Mucosa of stomach (tissue), 1 donor: ENCODE data around the gene OSBPL1A.

Experiments
- H3K27me3 ChIP-seq: one replicate; pipeline ENCODE4 v1.7.0; 2013; ENCODE audit warnings: mild to moderate bottlenecking, low read length; ENCODE audit not compliant: control insufficient read depth, insufficient read depth
- H3K36me3 ChIP-seq: one replicate; pipeline ENCODE4 v1.7.0; 2013; ENCODE audit warnings: low read length; ENCODE audit not compliant: control insufficient read depth, insufficient read depth
- H3K4me1 ChIP-seq: one replicate; pipeline ENCODE4 v1.7.0; 2013; ENCODE audit warnings: mild to moderate bottlenecking, low read length; ENCODE audit not compliant: control insufficient read depth, insufficient read depth
- H3K4me3 ChIP-seq: one replicate; pipeline ENCODE4 v1.7.0; 2013; ENCODE audit warnings: low read length
- H3K9ac ChIP-seq: one replicate; pipeline ENCODE4 v1.7.0; 2013; ENCODE audit warnings: mild to moderate bottlenecking, low read length, moderate library complexity
- H3K9me3 ChIP-seq: one replicate; pipeline ENCODE4 v1.7.0; 2013; ENCODE audit warnings: mild to moderate bottlenecking, low read length, moderate library complexity; ENCODE audit not compliant: control insufficient read depth
- donor health status: Pancreatic carcinoma.

Gene OSBPL1A

GRCh38 chr18:24254071-24254470, 143.6 kb downstream of the OSBPL1A start:
- H3K4me3 ChIP-seq, result no peak overlapping the region
- no peaks in the 10 kb centered on the region for H3K9me3 ChIP-seq
- no peaks in the 10 kb centered on the region for H3K36me3 ChIP-seq
- H3K4me1 ChIP-seq, result peaks cover 12% of the 10 kb centered on the region
- H3K9ac ChIP-seq, result no peak overlapping the region
- no peaks in the 10 kb centered on the region for H3K27me3 ChIP-seq

- H3K9ac ChIP-seq, result no peak overlapping the region
- no peak overlapping the region for H3K4me3 ChIP-seq
- H3K36me3 ChIP-seq, result no peaks in the 10 kb centered on the region
- H3K9me3 ChIP-seq, result no peaks in the 10 kb centered on the region
- no peaks in the 10 kb centered on the region for H3K27me3 ChIP-seq
- H3K4me1 ChIP-seq, result peaks cover 12% of the 10 kb centered on the region
Observed at GRCh38 chr18:24249716-24250115, 147.9 kb downstream of the OSBPL1A start.

GRCh38 chr18:24248359-24248758, 149.3 kb downstream of the OSBPL1A start:
- Histone ChIP-seq H3K4me1 (peaks cover under 1% of the 10 kb centered on the region), H3K27me3 (no peaks in the 10 kb centered on the region), H3K9ac (no peak overlapping the region), H3K36me3 (no peaks in the 10 kb centered on the region), H3K4me3 (no peak overlapping the region), H3K9me3 (no peaks in the 10 kb centered on the region)

GRCh38 chr18:24246143-24246542, 151.5 kb downstream of the OSBPL1A start:
- Histone ChIP-seq H3K4me3 (no peak overlapping the region), H3K9ac (no peak overlapping the region), H3K36me3 (no peaks in the 10 kb centered on the region), H3K9me3 (no peaks in the 10 kb centered on the region), H3K4me1 (no peaks in the 10 kb centered on the region), H3K27me3 (no peaks in the 10 kb centered on the region)

GRCh38 chr18:24244698-24245097, 152.9 kb downstream of the OSBPL1A start:
- Histone ChIP-seq H3K9ac (no peak overlapping the region), H3K36me3 (no peaks in the 10 kb centered on the region), H3K9me3 (no peaks in the 10 kb centered on the region), H3K27me3 (no peaks in the 10 kb centered on the region), H3K4me3 (no peak overlapping the region), H3K4me1 (no peaks in the 10 kb centered on the region)

- Histone ChIP-seq H3K4me3 (no peak overlapping the region), H3K27me3 (no peaks in the 10 kb centered on the region), H3K4me1 (no peaks in the 10 kb centered on the region), H3K36me3 (no peaks in the 10 kb centered on the region), H3K9ac (no peak overlapping the region), H3K9me3 (no peaks in the 10 kb centered on the region)
Observed at GRCh38 chr18:24243677-24244076, 153.9 kb downstream of the OSBPL1A start.

- Histone ChIP-seq H3K9me3 (no peaks in the 10 kb centered on the region), H3K27me3 (no peaks in the 10 kb centered on the region), H3K9ac (no peak overlapping the region), H3K36me3 (no peaks in the 10 kb centered on the region), H3K4me3 (no peak overlapping the region), H3K4me1 (no peaks in the 10 kb centered on the region)
Observed at GRCh38 chr18:24239341-24239740, 158.3 kb downstream of the OSBPL1A start.

- Histone ChIP-seq H3K27me3 (no peaks in the 10 kb centered on the region), H3K4me3 (no peak overlapping the region), H3K4me1 (no peaks in the 10 kb centered on the region), H3K36me3 (no peaks in the 10 kb centered on the region), H3K9ac (no peak overlapping the region), H3K9me3 (no peaks in the 10 kb centered on the region)
Observed at GRCh38 chr18:24238387-24238786, 159.2 kb downstream of the OSBPL1A start.

GRCh38 chr18:24234850-24235418, 162.7 kb downstream of the OSBPL1A start:
- no peaks in the 10 kb centered on the region for H3K27me3 ChIP-seq
- no peaks in the 10 kb centered on the region for H3K4me1 ChIP-seq
- H3K9ac ChIP-seq, result no peak overlapping the region
- no peak overlapping the region for H3K4me3 ChIP-seq
- H3K9me3 ChIP-seq, result no peaks in the 10 kb centered on the region
- no peaks in the 10 kb centered on the region for H3K36me3 ChIP-seq

GRCh38 chr18:24234330-24234729, 163.3 kb downstream of the OSBPL1A start:
- Histone ChIP-seq H3K9me3 (no peaks in the 10 kb centered on the region), H3K36me3 (no peaks in the 10 kb centered on the region), H3K27me3 (no peaks in the 10 kb centered on the region), H3K4me3 (no peak overlapping the region), H3K9ac (no peak overlapping the region), H3K4me1 (no peaks in the 10 kb centered on the region)

- Histone ChIP-seq H3K9ac (no peak overlapping the region), H3K36me3 (no peaks in the 10 kb centered on the region), H3K4me3 (no peak overlapping the region), H3K4me1 (no peaks in the 10 kb centered on the region), H3K27me3 (no peaks in the 10 kb centered on the region), H3K9me3 (no peaks in the 10 kb centered on the region)
Observed at GRCh38 chr18:24232800-24233199, 164.8 kb downstream of the OSBPL1A start.

- H3K36me3 ChIP-seq, result no peaks in the 10 kb centered on the region
- no peaks in the 10 kb centered on the region for H3K4me1 ChIP-seq
- no peak overlapping the region for H3K9ac ChIP-seq
- no peaks in the 10 kb centered on the region for H3K27me3 ChIP-seq
- no peak overlapping the region for H3K4me3 ChIP-seq
- H3K9me3 ChIP-seq, result no peaks in the 10 kb centered on the region
Observed at GRCh38 chr18:24231773-24232735, 165.6 kb downstream of the OSBPL1A start.
